ENCODE measurements around the gene SLC25A22. TPM values are rescaled to one million over a fixed set of nuclear protein-coding genes. Genes with fewer than 3 reads are reported as not detected.

SLC25A22 gene
- total RNA-seq, 4 donors from 2014 or later, result 6.0 to 28.3 (median 9.7) TPM

Small RNAs within 50 kb of the gene (small RNA-seq; reads per million reads assigned to genes)
- gene SNORA52, result 0 reads per million in 4 donors

Other genes with a start within 250 kb of the SLC25A22 start
- 10 to 100 TPM; 14.8 to 89.0 (median 16.6) TPM for gene LMNTD2, start 237.5 kb downstream of the SLC25A22 start, total RNA-seq
- gene RASSF7, start 237.3 kb downstream of the SLC25A22 start, total RNA-seq, result 100 to 1,000 TPM; 131 to 247 (median 213) TPM
- 10 to 100 TPM; 28.4 to 60.6 (median 43.2) TPM for gene PHRF1, start 221.8 kb downstream of the SLC25A22 start, total RNA-seq
- gene IRF7, start 182.3 kb downstream of the SLC25A22 start, total RNA-seq, result 100 to 1,000 TPM in 1 of 4 donors, 10 to 100 TPM in 3; 40.4 to 122 (median 49.9) TPM
- 1,000 to 10,000 TPM in 1 of 4 donors, 100 to 1,000 TPM in 3; 256 to 1,063 (median 597) TPM for gene CDHR5, start 173.3 kb downstream of the SLC25A22 start, total RNA-seq
- not detected for gene SCT, start 171.1 kb downstream of the SLC25A22 start, total RNA-seq
- not detected for gene DRD4, start 161.0 kb downstream of the SLC25A22 start, total RNA-seq
- gene DEAF1, start 103.1 kb downstream of the SLC25A22 start, total RNA-seq, result 10 to 100 TPM; 24.4 to 84.5 (median 34.0) TPM
- 100 to 1,000 TPM in 1 of 4 donors, 10 to 100 TPM in 3; 19.3 to 121 (median 41.8) TPM for gene TMEM80, start 102.5 kb downstream of the SLC25A22 start, total RNA-seq
- 1,000 to 10,000 TPM in 1 of 4 donors, 100 to 1,000 TPM in 3; 257 to 1,130 (median 322) TPM for gene EPS8L2, start 92.0 kb downstream of the SLC25A22 start, total RNA-seq
- 100 to 1,000 TPM; 124 to 164 (median 141) TPM for gene TALDO1, start 50.8 kb downstream of the SLC25A22 start, total RNA-seq
- gene GATD1, start 20.8 kb downstream of the SLC25A22 start, total RNA-seq, result 100 to 1,000 TPM in 1 of 4 donors, 10 to 100 TPM in 3; 28.0 to 239 (median 38.4) TPM
- gene CEND1, start 8.2 kb downstream of the SLC25A22 start, total RNA-seq, result 1 to 10 TPM in 1 of 4 donors, under 1 TPM in 1, not detected in 2; 0.79 to 1.2 TPM
- 100 to 1,000 TPM in 2 of 4 donors, 10 to 100 TPM in 2; 26.0 to 185 (median 70.5) TPM for gene PIDD1, start 7.0 kb upstream of the SLC25A22 start, total RNA-seq
- gene RPLP2, start 11.7 kb upstream of the SLC25A22 start, total RNA-seq, result 100 to 1,000 TPM; 273 to 670 (median 466) TPM
- 100 to 1,000 TPM in 3 of 4 donors, 10 to 100 TPM in 1; 61.7 to 821 (median 134) TPM for gene PNPLA2, start 20.6 kb upstream of the SLC25A22 start, total RNA-seq
- 100 to 1,000 TPM in 3 of 4 donors, 10 to 100 TPM in 1; 82.7 to 373 (median 210) TPM for gene CRACR2B, start 29.6 kb upstream of the SLC25A22 start, total RNA-seq
- gene CD151, start 34.7 kb upstream of the SLC25A22 start, total RNA-seq, result 100 to 1,000 TPM; 252 to 650 (median 429) TPM
- gene POLR2L, start 44.2 kb upstream of the SLC25A22 start, total RNA-seq, result 10 to 100 TPM in 3 of 4 donors, 1 to 10 TPM in 1; 9.7 to 66.6 (median 32.7) TPM
- 10 to 100 TPM; 25.1 to 75.0 (median 32.4) TPM for gene TSPAN4, start 44.6 kb upstream of the SLC25A22 start, total RNA-seq
- 10 to 100 TPM; 15.3 to 58.2 (median 41.4) TPM for gene CHID1, start 112.5 kb upstream of the SLC25A22 start, total RNA-seq
- 100 to 1,000 TPM in 2 of 4 donors, 10 to 100 TPM in 2; 70.5 to 130 (median 102) TPM for gene AP2A2, start 127.6 kb upstream of the SLC25A22 start, total RNA-seq
- gene MUC6, start 238.4 kb upstream of the SLC25A22 start, total RNA-seq, result not detected